Measurements from ENCODE around the gene SLC66A1.
A peak's percentile ranks its signal among the peaks of the same experiment; 100 is the strongest.

The SLC66A1 gene

DNA sequence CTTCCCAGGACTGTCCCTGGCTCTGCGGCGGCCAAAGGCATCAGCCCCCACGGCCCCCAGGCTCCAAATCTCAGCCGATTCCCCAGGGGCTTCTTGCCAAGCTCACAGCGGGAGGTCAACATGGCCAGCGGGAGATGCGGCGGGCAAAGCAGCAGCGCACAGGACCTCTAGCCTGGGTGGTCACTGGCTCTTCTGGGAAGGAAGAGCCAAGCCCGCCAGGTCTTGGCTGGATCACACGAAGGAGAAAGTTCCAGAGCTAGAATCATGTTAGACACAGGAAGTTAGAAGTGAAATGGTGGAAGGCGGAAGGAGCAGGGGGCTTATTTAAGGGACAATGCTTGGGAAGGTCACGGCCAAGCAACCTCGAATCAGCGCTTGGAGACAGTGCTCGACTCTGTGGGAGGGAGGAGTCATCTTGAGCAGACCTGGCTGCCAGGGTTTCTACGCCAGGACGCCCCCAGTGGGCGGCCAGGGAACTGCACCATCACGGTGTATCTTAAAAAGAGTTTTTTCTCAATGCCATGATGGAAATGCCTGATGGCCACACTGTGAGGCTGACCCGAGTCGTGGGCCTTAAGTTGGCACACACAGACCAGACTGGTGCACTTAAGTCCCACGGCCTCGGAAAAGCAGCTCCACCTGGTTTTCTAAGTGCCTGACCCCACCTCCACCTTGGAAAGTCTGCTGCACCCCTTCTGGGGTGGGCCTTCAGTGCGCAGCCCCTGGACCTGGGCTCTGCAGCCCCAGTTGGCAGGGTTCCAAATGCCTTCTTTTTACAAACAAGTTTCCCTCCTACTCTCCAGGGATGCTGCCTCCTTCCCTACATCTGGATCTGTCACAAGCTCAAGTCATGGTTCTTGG lies 29.3 kb downstream of the SLC66A1 start:
- DNase-seq (ENCODE audit: low read depth): peak; percentile 19
- H3K4me3 ChIP-seq (ENCODE audit: low read length): no peak overlapping the region
- peak; percentile 91 for TF ChIP-seq CTCF (conservative IDR thresholded peaks at IDR 0.05; ENCODE audit: low read depth, low read length)

DNA sequence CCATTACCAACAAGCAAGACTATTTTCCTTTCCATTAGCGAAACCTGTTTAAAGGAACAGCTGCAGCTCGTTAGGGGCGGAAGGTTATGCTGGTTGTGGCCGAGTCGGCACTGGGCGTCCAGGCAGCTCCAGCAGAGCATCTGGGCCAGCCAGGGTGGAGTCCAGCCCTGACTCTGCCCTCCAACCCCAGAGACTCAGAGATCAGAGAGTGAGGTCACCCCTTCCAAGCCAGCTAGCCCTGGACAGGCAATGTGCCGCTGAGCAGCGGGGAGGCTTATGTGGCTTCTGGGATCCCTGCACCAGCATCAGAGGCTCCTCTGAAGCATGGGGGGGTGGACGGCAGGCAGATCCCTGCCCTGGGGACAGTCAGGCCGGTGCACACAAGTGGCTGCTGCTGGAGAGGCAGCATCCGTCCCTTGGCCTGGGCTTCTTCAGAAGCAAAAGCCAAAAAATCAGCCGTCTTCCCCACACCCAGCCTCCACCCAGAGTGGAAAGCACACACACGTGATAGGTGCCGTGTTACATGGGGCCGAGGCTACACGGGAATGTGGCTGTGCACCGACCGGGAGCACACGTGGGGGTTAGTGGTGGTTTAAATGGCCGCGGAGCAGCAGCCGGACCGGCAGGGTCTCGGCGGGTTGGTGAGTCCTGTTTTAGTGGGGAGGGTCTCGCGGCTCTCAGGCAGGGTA lies 30.1 kb downstream of the SLC66A1 start:
- DNase-seq (ENCODE audit: low read depth): no peak
- no peak overlapping the region for H3K4me3 ChIP-seq (ENCODE audit: low read length)
- no peak for TF ChIP-seq CTCF (conservative IDR thresholded peaks at IDR 0.05; ENCODE audit: low read depth, low read length)

GRCh38 chr1:19342894-19343616 lies 30.9 kb downstream of the SLC66A1 start:
- no peak for TF ChIP-seq CTCF (conservative IDR thresholded peaks at IDR 0.05; ENCODE audit: low read depth, low read length)
- H3K4me3 ChIP-seq (ENCODE audit: low read length): no peak overlapping the region
- DNase-seq (ENCODE audit: low read depth): no peak

- DNase-seq (ENCODE audit: low read depth): no peak
- H3K4me3 ChIP-seq (ENCODE audit: low read length): no peak overlapping the region
- TF ChIP-seq CTCF (conservative IDR thresholded peaks at IDR 0.05; ENCODE audit: low read depth, low read length): no peak
Observed at GRCh38 chr1:19343617-19344350, 31.7 kb downstream of the SLC66A1 start.

DNA sequence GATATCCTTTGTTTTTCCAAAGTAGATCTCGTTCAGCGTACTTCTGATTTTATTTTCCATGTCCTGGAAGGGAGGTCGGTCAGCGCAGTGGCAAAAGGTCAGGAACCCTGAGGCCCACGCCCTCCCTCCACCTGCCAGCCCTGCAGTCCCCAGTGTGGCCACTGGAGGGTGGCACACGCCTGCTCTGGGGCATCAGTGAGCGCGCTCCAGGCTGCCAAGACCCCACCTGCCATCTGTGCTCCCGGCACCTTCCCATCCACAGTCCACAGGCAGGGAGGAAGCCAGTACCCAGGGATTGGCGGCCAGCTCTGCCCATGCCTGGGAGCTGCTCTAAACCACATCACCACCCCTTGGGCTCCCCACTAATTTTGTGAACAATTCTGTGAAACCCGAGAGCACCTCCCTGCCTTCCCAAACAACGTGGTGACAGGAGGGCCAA lies 32.3 kb downstream of the SLC66A1 start:
- TF ChIP-seq CTCF (conservative IDR thresholded peaks at IDR 0.05; ENCODE audit: low read depth, low read length): peak; percentile 89
- no peak overlapping the region for H3K4me3 ChIP-seq (ENCODE audit: low read length)
- no peak for DNase-seq (ENCODE audit: low read depth)

DNA sequence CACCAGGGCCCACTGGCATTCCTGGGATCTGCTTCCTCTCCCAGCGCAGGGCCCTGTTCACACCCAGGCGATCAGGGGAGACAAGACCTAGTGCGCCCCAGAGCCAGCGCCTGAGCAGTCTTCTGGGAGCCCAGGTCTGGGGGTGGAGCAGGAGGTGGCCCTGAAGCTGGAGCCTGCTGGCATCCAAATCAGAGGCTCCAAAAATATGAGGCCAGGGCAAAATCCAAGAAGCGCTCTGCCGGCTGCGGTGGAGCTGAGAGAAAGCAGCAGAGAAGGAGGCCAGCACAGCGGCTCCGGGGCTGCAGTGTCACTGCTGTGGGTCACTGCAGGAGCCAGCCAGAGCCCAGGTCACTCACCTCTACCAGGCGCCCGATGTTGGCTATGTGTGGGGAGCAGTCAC lies 32.7 kb downstream of the SLC66A1 start:
- no peak for TF ChIP-seq CTCF (conservative IDR thresholded peaks at IDR 0.05; ENCODE audit: low read depth, low read length)
- no peak for DNase-seq (ENCODE audit: low read depth)
- no peak overlapping the region for H3K4me3 ChIP-seq (ENCODE audit: low read length)

Measured in retinal pigment epithelial cell (primary cell).